ENCODE results near the gene MED14. TPM values are rescaled to one million over a fixed set of nuclear protein-coding genes. Genes with fewer than 3 reads are reported as not detected.
"Not testable (repeated sequence)": the region's sequence is repeated elsewhere in the genome, so short reads cannot be mapped to it uniquely, and the experiment has no call there.

The MED14 gene
- total RNA-seq, 2 donors from 2014 or later: 60.1 to 60.6 TPM

DNA sequence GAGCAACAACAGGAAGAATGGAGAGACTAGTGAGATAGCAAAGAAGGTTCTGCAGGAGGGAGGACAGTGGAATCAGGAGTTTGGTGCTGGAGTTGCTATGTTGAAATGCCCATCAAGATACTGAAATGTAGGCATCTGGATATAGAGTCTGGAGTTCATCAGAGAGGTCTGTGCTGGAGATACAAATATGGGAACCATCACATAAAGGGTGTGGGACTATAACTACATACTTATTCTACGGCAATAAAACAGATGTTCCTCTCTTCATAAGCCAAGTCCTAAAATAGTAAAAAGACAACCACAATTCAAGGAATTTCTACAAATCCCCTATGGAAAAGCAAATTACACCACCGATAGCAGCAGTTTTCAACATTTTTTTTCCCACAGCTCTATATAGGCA, 1.6 kb downstream of the MED14 start:
- DNase-seq (no peak), ATAC-seq (no peak)
- intact Hi-C loops (cut with DNase I, micrococcal nuclease): no loop called here

DNA sequence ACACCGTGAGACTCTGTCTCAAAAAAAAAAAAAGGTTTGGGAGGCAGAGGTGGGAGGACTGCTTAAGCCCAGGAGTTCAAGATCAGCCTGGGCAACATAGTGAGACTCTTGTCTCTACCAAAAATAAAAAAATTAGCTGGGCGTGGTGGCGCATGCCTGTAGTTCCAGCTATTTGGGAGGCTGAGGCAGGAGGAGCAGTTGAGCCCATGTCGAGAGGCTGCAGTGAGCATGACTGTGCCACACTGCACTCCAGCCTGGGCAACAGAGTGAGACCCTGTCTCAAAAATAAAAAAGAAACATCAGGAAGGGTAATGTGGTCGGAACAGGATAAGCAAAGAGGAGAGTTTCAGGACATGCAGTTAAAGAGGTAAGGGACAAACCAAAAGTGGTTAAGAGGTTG, 2.8 kb downstream of the MED14 start:
- intact Hi-C loops (cut with DNase I, micrococcal nuclease); ATAC-seq; DNase-seq: not testable (repeated sequence)

DNA sequence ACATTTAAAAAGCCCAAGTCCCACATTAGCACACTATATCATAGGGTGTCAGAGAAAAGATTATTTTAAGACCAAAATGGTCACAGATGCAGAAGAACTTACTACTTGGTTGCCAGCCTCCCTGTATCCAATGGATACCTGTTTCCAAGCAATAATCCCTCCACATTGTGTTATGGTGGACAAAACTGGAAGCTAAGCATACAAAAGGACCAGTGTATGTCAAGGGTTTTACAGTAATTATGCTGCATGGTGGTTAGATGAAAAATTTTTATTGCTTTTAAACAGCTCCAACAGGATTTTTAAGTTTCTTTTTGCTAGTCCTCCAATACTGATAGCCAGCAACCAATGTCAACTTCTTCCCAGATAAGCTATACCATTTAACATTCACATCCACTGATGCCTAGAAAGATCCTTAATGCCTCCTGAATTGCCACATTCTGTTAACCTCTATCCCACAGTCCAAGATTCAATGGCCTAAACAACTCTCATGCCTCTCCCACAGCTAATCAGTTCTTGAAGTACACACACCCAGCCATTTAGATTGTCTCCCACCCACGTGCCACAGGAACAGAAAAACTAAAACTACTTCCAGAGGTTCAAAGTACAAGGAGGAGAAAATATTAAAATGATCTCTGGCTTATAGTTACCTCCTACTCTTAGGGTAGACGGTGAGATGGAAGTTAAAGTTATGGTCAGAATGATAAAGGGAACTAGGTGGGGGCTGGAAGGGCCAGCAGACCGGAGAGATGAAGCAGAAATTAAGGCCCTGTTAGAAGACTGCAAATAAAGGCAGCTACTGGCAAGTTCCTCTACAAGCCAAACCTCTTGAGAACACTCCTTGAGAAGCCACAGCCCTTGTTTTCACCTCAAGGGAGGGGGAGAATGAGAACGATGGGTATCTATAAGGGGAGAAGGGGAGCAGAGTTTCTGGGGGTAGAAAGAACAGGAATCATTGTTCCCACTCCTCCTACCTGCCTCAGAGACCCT, 5.5 kb downstream of the MED14 start:
- ATAC-seq: peak; percentile 95

DNA sequence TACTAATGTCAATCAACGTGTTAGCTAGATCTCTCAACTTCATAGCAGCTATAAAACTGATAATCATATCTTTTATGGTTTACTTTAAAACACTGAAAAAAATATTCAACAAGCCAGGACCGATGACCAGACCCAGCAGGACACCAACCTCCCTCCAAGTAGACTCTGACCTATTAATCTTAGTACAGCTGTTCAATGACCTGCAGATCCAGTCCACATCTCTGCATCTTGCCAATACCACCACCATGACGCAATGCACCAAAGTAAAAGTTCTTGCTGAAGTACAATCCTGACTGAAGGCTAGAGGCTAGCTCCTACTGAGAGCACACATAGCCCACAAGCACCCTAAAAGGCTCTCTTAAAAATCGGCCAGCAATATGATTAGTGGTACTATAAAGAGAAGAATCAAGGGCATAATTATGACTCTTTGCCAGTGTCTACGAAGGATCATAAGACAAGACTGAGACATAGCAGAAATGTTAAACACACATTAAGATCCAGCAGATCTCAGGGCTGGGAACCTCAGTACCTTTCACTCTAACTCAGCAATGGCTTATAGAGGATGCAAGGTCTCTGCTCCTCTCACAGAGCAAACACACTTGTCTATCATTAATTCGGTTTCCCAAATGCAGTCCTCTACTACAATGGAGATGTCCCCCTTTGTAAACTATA, 7.6 kb downstream of the MED14 start:
- no peak for ATAC-seq
- no peak for DNase-seq
- intact Hi-C loops (cut with DNase I, micrococcal nuclease): no loop called here

More for the DNA sequence above, 5.5 kb downstream of the MED14 start:
- DNase-seq: peak; percentile 21 to 56
- intact Hi-C loops (cut with DNase I, micrococcal nuclease): no loop called here

DNA sequence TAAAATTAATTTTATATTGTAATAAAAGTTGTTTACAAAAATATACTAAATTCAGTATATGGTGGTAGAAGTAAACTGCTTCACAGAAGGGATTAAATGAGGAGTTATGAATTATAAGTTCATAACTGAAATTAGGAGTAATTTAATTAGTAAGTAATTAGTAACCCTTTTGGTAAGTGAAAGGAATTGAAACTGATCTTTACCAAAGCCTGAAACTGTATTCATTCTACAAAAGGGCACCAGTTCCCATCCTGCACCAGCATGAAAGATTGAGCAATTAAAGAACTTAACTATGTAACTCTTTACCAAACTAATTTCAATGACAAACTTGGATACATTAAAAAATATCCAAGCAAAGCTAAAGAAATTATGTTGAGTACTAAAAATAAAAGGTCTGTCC, 8.2 kb downstream of the MED14 start:
- DNase-seq (no peak), ATAC-seq (no peak)
- intact Hi-C loops (cut with DNase I, micrococcal nuclease): no loop called here

DNA sequence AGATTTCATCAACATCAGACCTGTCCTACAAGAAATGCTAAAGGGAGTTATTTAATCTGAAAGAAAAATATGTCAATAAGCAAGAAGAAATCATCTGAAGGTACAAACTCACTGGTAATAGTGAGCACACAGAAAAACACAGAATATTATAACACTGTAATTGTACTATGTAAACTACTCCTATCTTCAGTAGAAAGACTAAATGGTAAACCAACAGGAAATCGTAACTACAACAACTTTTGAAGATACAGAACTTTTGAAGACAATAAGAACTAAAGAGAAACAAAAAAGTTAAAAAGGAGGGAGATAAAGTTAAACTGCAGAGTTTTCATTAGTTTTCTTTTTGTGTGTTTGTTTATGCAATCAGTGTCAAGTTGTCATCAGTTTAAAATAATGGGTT, 12.4 kb downstream of the MED14 start:
- no peak for DNase-seq
- intact Hi-C loops (cut with DNase I, micrococcal nuclease): no loop called here
- ATAC-seq: no peak

DNA sequence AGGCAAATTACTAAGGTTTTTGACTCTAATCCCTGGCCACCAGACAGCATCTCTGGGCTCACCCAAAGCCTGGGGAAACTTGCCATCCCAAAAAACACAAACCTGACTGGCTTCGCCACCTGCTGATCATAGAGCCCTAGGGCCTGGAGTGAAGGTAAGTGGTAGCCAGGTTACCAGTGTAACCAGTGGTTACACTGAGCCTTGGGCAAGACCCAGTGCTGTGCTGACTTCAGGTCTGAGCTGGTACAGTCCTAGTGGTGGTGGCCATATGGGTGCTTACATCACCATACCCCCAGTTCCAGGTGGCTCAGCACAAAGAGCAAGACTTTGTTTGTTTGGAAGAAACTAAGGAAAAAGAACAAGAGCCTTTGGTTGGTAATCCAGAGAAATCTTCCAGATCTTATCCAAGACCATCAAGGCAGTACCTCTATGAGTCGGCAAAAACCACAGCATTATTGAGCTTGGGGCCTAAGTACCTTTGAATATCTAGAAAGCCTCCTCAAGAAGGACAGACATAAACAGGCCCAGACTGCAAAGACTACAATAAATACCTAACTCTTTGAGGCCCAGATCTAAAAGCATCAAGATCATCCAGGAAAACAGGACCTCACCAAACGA, 13.7 kb downstream of the MED14 start:
- intact Hi-C loops (cut with DNase I, micrococcal nuclease): no loop called here

DNA sequence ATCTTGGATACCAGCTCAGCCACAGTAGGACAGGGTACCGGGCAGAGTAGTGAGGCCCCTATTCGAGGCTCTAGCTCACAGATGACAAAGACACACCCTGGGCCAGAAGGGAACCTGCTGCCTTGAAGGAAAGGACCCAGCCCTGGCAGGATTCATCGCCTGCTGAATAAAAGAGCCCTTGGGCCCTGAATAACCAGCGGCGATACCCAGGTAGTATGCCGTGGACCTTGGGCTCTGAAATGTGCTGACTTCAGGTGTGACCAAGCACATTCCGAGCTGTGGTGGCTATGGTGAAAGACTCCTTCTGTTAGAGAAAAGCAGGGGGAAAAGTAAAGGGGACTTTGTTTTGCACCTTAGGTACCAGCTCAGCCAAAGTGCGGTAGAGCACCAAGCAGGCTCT, 14.6 kb downstream of the MED14 start:
- DNase-seq (no peak), ATAC-seq (no peak)
- intact Hi-C loops (cut with DNase I, micrococcal nuclease): no loop called here

More for the DNA sequence above, 13.7 kb downstream of the MED14 start:
- ATAC-seq: no peak
- no peak for DNase-seq

DNA sequence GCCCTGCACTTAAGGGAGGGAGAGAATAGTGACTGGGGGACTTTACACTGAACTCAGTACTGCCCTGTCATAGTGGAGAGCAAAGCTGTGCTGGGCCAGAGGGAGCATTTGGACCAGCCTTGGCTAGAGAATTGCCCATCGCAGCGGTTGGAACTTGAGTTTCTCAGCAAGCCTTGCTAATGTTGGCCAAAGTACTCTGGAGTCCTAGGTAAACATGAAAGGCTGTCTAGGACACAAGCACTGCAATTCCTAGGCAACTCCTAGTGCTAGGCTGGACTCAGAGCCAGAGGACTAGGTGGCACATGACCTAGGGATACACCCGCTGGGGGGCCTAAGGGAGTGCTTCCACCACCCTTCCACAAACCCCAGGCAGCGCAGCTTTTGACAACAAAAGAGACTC, 15.0 kb downstream of the MED14 start:
- DNase-seq (no peak), ATAC-seq (peak; percentile 20)
- intact Hi-C loops (cut with DNase I, micrococcal nuclease): no loop called here

DNA sequence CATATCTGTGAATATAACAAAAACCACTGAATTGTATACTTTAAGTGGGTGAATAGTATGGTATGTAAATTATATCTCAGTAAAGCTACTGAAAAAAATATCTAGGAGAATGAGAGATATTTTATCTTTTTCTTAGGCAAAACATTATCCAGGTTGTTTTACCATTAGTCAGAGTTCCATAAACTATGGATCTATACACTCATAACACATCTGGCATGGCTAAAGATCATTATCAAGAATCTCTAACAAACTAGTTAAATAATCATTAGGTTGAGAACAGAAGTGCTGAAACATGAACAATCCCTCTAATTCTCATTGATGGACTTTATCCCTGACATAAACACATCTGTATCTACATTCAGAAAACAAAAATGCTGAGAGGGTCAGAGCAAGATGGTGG, 15.6 kb downstream of the MED14 start:
- no peak for ATAC-seq
- no peak for DNase-seq
- intact Hi-C loops (cut with DNase I, micrococcal nuclease): no loop called here

DNA sequence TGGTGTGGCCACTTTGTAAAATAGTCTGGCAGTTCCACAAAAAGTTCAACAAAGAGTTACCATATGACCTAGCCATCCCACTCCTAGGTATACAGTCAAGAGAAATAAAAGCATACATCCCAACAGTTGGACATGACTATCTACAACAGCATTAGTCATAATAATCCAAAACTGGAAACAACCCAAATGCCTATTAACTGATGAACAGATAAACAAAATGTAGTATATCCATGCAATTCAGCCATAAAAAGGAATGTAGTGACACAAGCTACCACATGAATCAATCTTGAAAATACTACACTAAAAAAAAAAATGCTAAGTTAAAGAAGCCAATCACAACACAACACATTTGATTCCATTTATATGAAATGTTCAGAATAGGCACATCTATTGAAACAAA, 16.1 kb downstream of the MED14 start:
- DNase-seq (no peak), ATAC-seq (no peak)
- intact Hi-C loops (cut with DNase I, micrococcal nuclease): no loop called here

DNA sequence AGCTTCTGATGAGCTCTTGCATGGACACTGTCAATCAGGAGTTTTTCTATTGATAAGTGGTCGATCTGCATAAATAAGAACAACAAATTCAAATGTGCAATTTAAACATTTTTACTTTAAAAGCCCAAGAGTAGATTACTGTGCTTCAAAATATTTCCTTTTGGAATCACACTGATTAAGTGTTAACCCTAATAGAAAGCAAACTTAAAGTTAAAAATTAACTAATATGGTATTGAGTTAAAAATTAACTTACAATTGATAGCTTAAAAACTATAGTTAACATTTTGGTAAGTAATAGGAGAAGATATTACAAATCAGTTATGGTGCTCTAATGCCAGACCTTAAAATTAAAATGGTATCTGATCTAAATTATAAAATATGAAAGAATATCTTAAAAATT, 25.9 kb downstream of the MED14 start:
- intact Hi-C loops (cut with DNase I, micrococcal nuclease): no loop called here
- DNase-seq (no peak), ATAC-seq (no peak)

DNA sequence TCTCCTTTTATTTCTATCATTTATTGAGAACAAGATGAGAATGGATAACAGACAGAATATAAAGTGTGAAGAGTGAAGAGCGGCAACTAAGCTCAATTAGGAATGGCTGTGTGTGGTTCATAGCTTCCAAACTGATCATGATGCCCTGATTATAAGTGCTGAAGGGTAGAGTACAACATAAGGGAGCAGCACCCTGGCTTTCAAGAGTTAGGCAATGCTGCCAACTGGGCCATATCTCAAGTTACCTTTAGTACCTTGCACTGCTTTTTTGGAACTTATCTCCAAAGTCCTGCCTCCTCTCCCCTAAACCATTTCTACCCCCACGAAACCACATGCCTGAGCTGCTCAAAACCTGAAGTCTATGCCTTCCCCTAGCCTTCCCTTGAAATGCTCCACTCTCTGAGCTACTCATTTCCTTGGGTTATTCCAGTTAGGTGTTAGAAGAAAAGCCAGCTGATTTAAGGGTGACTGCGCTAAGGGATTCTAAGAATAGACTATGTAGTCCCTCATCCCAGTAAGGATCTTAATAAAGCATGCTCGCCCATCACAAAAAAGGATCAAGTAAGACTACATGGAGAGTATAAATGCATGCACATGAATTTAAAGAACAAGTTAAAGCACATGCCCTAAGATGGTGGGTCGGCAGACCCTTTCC, 29.6 kb downstream of the MED14 start:
- ATAC-seq (no peak), DNase-seq (no peak)
- intact Hi-C loops (cut with DNase I, micrococcal nuclease): no loop called here

DNA sequence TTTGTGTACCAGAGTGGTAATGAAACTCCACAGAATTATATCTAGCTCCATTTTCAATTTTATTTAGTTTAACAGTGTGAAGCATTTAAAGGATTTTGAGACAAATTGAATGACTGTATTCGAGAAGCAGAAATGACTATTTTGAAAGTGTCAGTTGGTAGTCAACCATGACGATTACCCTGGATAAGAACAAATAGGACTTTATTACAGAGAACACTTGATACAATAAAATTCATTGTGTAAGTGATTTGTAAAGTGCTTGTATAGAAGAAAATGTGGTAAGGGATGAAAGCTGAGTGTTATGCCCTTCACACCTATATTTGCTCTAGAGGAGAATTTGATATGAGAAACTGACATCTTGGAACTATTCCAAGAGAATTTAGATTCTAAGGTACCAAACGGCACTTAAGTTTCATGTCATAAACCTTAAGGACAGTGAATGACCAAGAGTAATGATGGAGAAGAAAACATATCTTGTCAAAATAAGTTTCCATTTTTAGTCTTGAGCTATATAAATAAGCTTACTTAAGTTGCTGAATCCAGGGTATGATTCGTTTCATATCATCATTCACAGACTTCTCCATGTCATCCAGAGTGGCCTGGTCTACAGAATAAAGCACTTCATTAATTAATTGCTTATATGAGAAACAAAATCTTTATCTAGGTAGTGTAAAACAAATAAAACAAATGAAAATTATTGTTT, 34.6 kb downstream of the MED14 start:
- peak; percentile 59 for ATAC-seq
- intact Hi-C loops (cut with DNase I, micrococcal nuclease): no loop called here
- DNase-seq: no peak

DNA sequence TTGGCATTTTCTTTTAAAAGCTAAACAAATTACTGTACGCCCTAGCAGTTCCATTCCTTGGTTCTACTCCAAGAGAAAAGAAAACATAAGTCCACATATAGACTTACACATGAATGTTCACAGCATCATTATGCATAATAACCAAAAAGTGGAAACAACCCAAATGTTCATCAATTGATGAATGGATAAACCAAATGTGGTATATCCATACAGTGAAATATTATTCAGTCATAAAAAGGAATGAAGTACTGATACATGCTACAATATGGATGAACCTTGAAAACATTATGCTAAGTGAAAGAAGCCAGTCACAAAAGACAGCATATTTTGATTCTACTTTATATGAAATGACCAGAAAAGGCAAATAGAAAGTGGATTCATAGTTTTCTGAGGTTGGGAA, 36.5 kb downstream of the MED14 start:
- intact Hi-C loops (cut with DNase I, micrococcal nuclease): no loop called here
- ATAC-seq: no peak

DNA sequence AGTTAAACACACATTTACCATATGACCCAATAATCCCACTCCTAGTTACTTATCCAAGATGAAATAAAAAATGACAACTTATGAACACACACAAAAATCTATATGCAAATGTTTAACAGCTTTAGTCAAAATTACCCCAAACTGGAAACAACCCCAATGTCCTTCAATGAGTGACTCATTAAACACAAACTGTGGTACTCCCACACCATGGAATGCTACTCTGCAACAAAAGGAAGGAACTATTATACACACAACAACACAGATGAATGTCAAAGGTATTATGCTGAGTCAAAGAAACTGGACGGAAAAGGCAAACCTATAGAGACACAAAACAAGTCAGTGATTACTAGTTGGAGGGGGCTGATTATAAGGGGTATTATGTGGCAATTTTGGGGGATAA, 40.5 kb downstream of the MED14 start:
- DNase-seq (no peak), ATAC-seq (no peak)
- intact Hi-C loops (cut with DNase I, micrococcal nuclease): no loop called here

More for the DNA sequence above, 36.5 kb downstream of the MED14 start:
- no peak for DNase-seq

DNA sequence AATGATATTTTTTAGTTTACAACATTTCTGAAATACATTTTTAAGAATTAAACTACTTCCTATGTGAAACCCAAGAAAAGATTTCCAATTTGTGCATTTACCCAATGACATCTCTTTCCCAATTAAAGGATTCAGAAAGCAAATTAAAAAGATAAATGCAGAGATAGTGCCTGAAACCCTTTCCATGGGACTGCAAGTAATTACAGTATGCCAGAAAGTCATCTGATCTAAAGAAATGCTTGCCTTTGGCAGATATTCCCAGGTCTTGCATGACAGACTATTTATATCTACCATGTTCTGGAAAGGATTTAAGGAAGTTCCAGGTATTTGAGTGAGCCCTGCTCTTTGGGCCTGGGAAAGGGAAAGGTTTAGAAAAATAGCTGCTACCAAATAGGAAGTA, 46.4 kb downstream of the MED14 start:
- ATAC-seq (no peak), DNase-seq (no peak)
- intact Hi-C loops (cut with DNase I, micrococcal nuclease): no loop called here

DNA sequence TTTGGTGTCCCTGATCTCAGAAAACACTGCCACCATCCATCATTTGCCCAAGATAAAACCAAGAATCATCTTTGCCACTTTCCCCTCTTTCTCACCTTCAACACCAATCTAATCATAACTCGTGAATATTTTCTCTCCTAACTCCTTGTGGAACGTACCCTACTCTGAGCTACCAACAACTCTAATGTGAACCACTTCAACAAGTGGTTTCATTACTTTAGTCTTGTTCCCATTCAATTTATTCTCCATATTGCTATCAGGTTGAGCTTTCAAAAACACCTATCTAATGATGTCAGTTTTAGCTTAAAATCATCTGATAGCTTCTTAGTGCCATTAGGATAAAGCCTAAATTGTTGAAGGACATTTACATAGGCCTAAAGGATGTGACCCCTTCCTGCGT, 48.2 kb downstream of the MED14 start:
- no peak for ATAC-seq
- DNase-seq: no peak
- intact Hi-C loops (cut with DNase I, micrococcal nuclease): no loop called here

All from left colon (tissue), 2 donors.